ENCODE measurements around the gene PRKCA.

The PRKCA gene

GRCh38 chr17:66830451-66830850 lies 528.0 kb downstream of the PRKCA start:
- Histone ChIP-seq H3K27ac (replicated peaks) (no peak overlapping the region), H3K27me3 (ENCODE audit: insufficient read depth, poor library complexity, severe bottlenecking) (peaks cover 12% of the 10 kb centered on the region), H3K4me3 (replicated peaks; ENCODE audit: insufficient read depth, low read length) (no peak overlapping the region)
- TF ChIP-seq REST (IDR thresholded peaks at IDR 0.05; ENCODE audit: insufficient replicate concordance, low read depth) (no peak), SPI1 (IDR thresholded peaks at IDR 0.05; ENCODE audit: borderline replicate concordance, low read depth) (no peak), CTCF (IDR thresholded peaks at IDR 0.05; ENCODE audit: insufficient read depth, low read length) (no peak), GABPA (IDR thresholded peaks at IDR 0.05; ENCODE audit: low read depth) (no peak), POLR2AphosphoS5 (IDR thresholded peaks at IDR 0.05; ENCODE audit: low read depth) (no peak)
- DNase-seq (ENCODE audit: low read depth in 1 of 2, low spot score in 1 of 2): no peak

- no peak overlapping the region for H3K27ac ChIP-seq (replicated peaks)
- H3K4me3 ChIP-seq (replicated peaks; ENCODE audit: insufficient read depth, low read length): no peak overlapping the region
- TF ChIP-seq POLR2AphosphoS5 (IDR thresholded peaks at IDR 0.05; ENCODE audit: low read depth) (no peak), CTCF (IDR thresholded peaks at IDR 0.05; ENCODE audit: insufficient read depth, low read length) (no peak), SPI1 (IDR thresholded peaks at IDR 0.05; ENCODE audit: borderline replicate concordance, low read depth) (no peak), REST (IDR thresholded peaks at IDR 0.05; ENCODE audit: insufficient replicate concordance, low read depth) (no peak), GABPA (IDR thresholded peaks at IDR 0.05; ENCODE audit: low read depth) (no peak)
- no peak for DNase-seq (ENCODE audit: low read depth in 1 of 2, low spot score in 1 of 2)
- peaks cover 17% of the 10 kb centered on the region for H3K27me3 ChIP-seq (ENCODE audit: insufficient read depth, poor library complexity, severe bottlenecking)
These were observed 529.2 kb downstream of the PRKCA start for GRCh38 chr17:66831383-66832210.

- H3K27me3 ChIP-seq (ENCODE audit: insufficient read depth, poor library complexity, severe bottlenecking): peaks cover 17% of the 10 kb centered on the region
These were observed 530.8 kb downstream of the PRKCA start for GRCh38 chr17:66833201-66833600.

More at GRCh38 chr17:66833201-66833600, 530.8 kb downstream of the PRKCA start:
- DNase-seq (ENCODE audit: low read depth in 1 of 2, low spot score in 1 of 2): no peak
- no peak overlapping the region for H3K4me3 ChIP-seq (replicated peaks; ENCODE audit: insufficient read depth, low read length)
- H3K27ac ChIP-seq (replicated peaks): no peak overlapping the region
- no peak for TF ChIP-seq REST (IDR thresholded peaks at IDR 0.05; ENCODE audit: insufficient replicate concordance, low read depth)
- no peak for TF ChIP-seq SPI1 (IDR thresholded peaks at IDR 0.05; ENCODE audit: borderline replicate concordance, low read depth)
- TF ChIP-seq POLR2AphosphoS5 (IDR thresholded peaks at IDR 0.05; ENCODE audit: low read depth): no peak
- TF ChIP-seq GABPA (IDR thresholded peaks at IDR 0.05; ENCODE audit: low read depth): no peak
- TF ChIP-seq CTCF (IDR thresholded peaks at IDR 0.05; ENCODE audit: insufficient read depth, low read length): no peak

Data from HL-60 (cell line).